Activated T-helper 9 cell treated with anti-CD3 and anti-CD28 coated beads, Interleukin-2, amount 50 U/mL, for 16 hours (primary cell): ENCODE measurements around the gene ZNF469.

Source experiments
- DNase-seq: peaks from one replicate; pipeline ENCODE4 v3.0.0-alpha.2; 2020; ENCODE audit warnings: low read depth

ZNF469 gene

GRCh38 chr16:88382491-88383400, at the start of gene ZNF469:
Gene ZNF469, plus strand, starts transcription at chr16:88382959. Its CDS starts 44,512 bp downstream, at chr16:88427471.
- no peak for DNase-seq

- no peak for DNase-seq
Observed at GRCh38 chr16:88333848-88334777, 48.6 kb upstream of the ZNF469 start.

GRCh38 chr16:88334778-88335720, 47.7 kb upstream of the ZNF469 start:
- DNase-seq: no peak

- DNase-seq: no peak
Observed at GRCh38 chr16:88337021-88337420, 45.7 kb upstream of the ZNF469 start.

- DNase-seq: no peak
Observed at GRCh38 chr16:88337538-88337937, 45.2 kb upstream of the ZNF469 start.

GRCh38 chr16:88338111-88338510, 44.6 kb upstream of the ZNF469 start:
- DNase-seq: no peak

- DNase-seq: no peak
Observed at GRCh38 chr16:88338896-88339295, 43.9 kb upstream of the ZNF469 start.

- no peak for DNase-seq
Observed at GRCh38 chr16:88339930-88340754, 42.6 kb upstream of the ZNF469 start.

- no peak for DNase-seq
Observed at GRCh38 chr16:88340755-88341150, 42.0 kb upstream of the ZNF469 start.

- DNase-seq: no peak
Observed at GRCh38 chr16:88341551-88342290, 41.0 kb upstream of the ZNF469 start.

- DNase-seq: no peak
Observed at GRCh38 chr16:88342491-88342890, 40.3 kb upstream of the ZNF469 start.

- no peak for DNase-seq
Observed at GRCh38 chr16:88343271-88343791, 39.4 kb upstream of the ZNF469 start.

- DNase-seq: no peak
Observed at GRCh38 chr16:88344411-88345030, 38.2 kb upstream of the ZNF469 start.

GRCh38 chr16:88345031-88345720, 37.6 kb upstream of the ZNF469 start:
- no peak for DNase-seq

GRCh38 chr16:88345721-88346560, 36.8 kb upstream of the ZNF469 start:
- DNase-seq: no peak

- no peak for DNase-seq
Observed at GRCh38 chr16:88346680-88347505, 35.9 kb upstream of the ZNF469 start.
